Dendritic cell treated with granulocyte-macrophage colony-stimulating factor and Interleukin-4, amounts not matched to agents 40 ng/mL and 50 ng/mL, for 4 days (primary cell): ENCODE data around the gene GCC1.

Experiments
- H3K27ac Mint-ChIP-seq: one replicate; pipeline ENCODE4 v1.8.0; 2022; ENCODE audit warnings: mild to moderate bottlenecking, mixed read lengths
- H3K27me3 Mint-ChIP-seq: one replicate; pipeline ENCODE4 v1.8.0; 2022; ENCODE audit warnings: mild to moderate bottlenecking, mixed read lengths
- H3K36me3 Mint-ChIP-seq: one replicate; pipeline ENCODE4 v1.8.0; 2022; ENCODE audit warnings: low read depth, mixed read lengths
- H3K4me1 Mint-ChIP-seq: one replicate; pipeline ENCODE4 v1.8.0; 2022; ENCODE audit warnings: low read depth, mixed read lengths
- H3K4me3 Mint-ChIP-seq: one replicate; pipeline ENCODE4 v1.8.0; 2022; ENCODE audit warnings: mild to moderate bottlenecking, moderate library complexity, mixed read lengths
- H3K9me3 Mint-ChIP-seq: one replicate; pipeline ENCODE4 v1.8.0; 2022; ENCODE audit warnings: mixed read lengths
- intact Hi-C: fragments of 100-400 bp; cut with micrococcal nuclease; formaldehyde crosslinking; loops from one replicate; pipeline ENCODE4 v1.15.0; 2022

GCC1 gene

GRCh38 chr7:127608446-127608845 is 23.1 kb upstream of the GCC1 start:
- Mint-ChIP-seq H3K27ac (no peak overlapping the region), H3K4me1 (no peaks in the 10 kb centered on the region), H3K27me3 (peaks cover 6% of the 10 kb centered on the region), H3K9me3 (peaks cover 8% of the 10 kb centered on the region), H3K36me3 (no peaks in the 10 kb centered on the region), H3K4me3 (no peak overlapping the region)
- intact Hi-C loops, result no loop called here

GRCh38 chr7:127600885-127601284 is 15.5 kb upstream of the GCC1 start:
- Mint-ChIP-seq H3K4me3 (no peak overlapping the region), H3K27ac (no peak overlapping the region), H3K36me3 (no peaks in the 10 kb centered on the region), H3K4me1 (peaks cover 18% of the 10 kb centered on the region), H3K9me3 (no peaks in the 10 kb centered on the region), H3K27me3 (peaks cover 3% of the 10 kb centered on the region)
- intact Hi-C loops, result no loop called here

- H3K4me3 Mint-ChIP-seq, result no peak overlapping the region
- H3K4me1 Mint-ChIP-seq, result peaks cover 41% of the 10 kb centered on the region
- intact Hi-C loops, result no loop called here
- no peaks in the 10 kb centered on the region for H3K9me3 Mint-ChIP-seq
- H3K36me3 Mint-ChIP-seq, result no peaks in the 10 kb centered on the region
- no peak overlapping the region for H3K27ac Mint-ChIP-seq
- peaks cover 8% of the 10 kb centered on the region for H3K27me3 Mint-ChIP-seq
Observed at GRCh38 chr7:127598318-127598717, 12.9 kb upstream of the GCC1 start.

- Mint-ChIP-seq H3K4me1 (peaks cover 51% of the 10 kb centered on the region), H3K27ac (peak overlapping the region; percentile 47), H3K36me3 (peaks cover 14% of the 10 kb centered on the region), H3K9me3 (no peaks in the 10 kb centered on the region), H3K27me3 (peaks cover 7% of the 10 kb centered on the region), H3K4me3 (no peak overlapping the region)
- intact Hi-C loops, result no loop called here
Observed at GRCh38 chr7:127595737-127596136, 10.3 kb upstream of the GCC1 start.

GRCh38 chr7:127594490-127594889 is 9.1 kb upstream of the GCC1 start:
- Mint-ChIP-seq H3K4me1 (peaks cover 53% of the 10 kb centered on the region), H3K27me3 (peaks cover 7% of the 10 kb centered on the region), H3K4me3 (no peak overlapping the region), H3K36me3 (peaks cover 26% of the 10 kb centered on the region), H3K9me3 (no peaks in the 10 kb centered on the region), H3K27ac (peak overlapping the region; percentile 57)
- intact Hi-C loops, result no loop called here

GRCh38 chr7:127592550-127592949 is 7.2 kb upstream of the GCC1 start:
- peaks cover 62% of the 10 kb centered on the region for H3K4me1 Mint-ChIP-seq
- H3K27ac Mint-ChIP-seq, result no peak overlapping the region
- H3K9me3 Mint-ChIP-seq, result no peaks in the 10 kb centered on the region
- peaks cover 7% of the 10 kb centered on the region for H3K27me3 Mint-ChIP-seq
- H3K36me3 Mint-ChIP-seq, result peaks cover 34% of the 10 kb centered on the region
- intact Hi-C loops, result no loop called here
- no peak overlapping the region for H3K4me3 Mint-ChIP-seq

- intact Hi-C loops, result no loop called here
- Mint-ChIP-seq H3K9me3 (no peaks in the 10 kb centered on the region), H3K4me3 (no peak overlapping the region)
Observed at GRCh38 chr7:127591591-127591990, 6.2 kb upstream of the GCC1 start.

GRCh38 chr7:127591189-127591588 is 5.8 kb upstream of the GCC1 start:
- H3K4me1 Mint-ChIP-seq, result peaks cover 62% of the 10 kb centered on the region
- H3K27ac Mint-ChIP-seq, result no peak overlapping the region
- no peaks in the 10 kb centered on the region for H3K9me3 Mint-ChIP-seq
- H3K36me3 Mint-ChIP-seq, result peaks cover 34% of the 10 kb centered on the region
- H3K27me3 Mint-ChIP-seq, result peaks cover 7% of the 10 kb centered on the region
- intact Hi-C loops, result no loop called here
- H3K4me3 Mint-ChIP-seq, result no peak overlapping the region

More at GRCh38 chr7:127591591-127591990, 6.2 kb upstream of the GCC1 start:
- Mint-ChIP-seq H3K36me3 (peaks cover 34% of the 10 kb centered on the region), H3K4me1 (peaks cover 62% of the 10 kb centered on the region), H3K27me3 (peaks cover 7% of the 10 kb centered on the region), H3K27ac (no peak overlapping the region)

- Mint-ChIP-seq H3K9me3 (no peaks in the 10 kb centered on the region), H3K27me3 (no peaks in the 10 kb centered on the region), H3K4me3 (peak overlapping the region; percentile 46), H3K36me3 (peaks cover 41% of the 10 kb centered on the region), H3K27ac (no peak overlapping the region), H3K4me1 (peaks cover 50% of the 10 kb centered on the region)
- intact Hi-C loops, result loop anchor here (2.0 to 5.0 kb wide), 2 partner anchors 197 to 752 kb away; partner anchors contain the start of genes RBM28 and ZNF800
Observed at GRCh38 chr7:127589896-127590295, 4.5 kb upstream of the GCC1 start.

GRCh38 chr7:127588697-127589482 is 3.5 kb upstream of the GCC1 start:
- no peaks in the 10 kb centered on the region for H3K9me3 Mint-ChIP-seq
- peaks cover 50% of the 10 kb centered on the region for H3K4me1 Mint-ChIP-seq
- intact Hi-C loops, result loop anchor here (1.0 to 5.0 kb wide), 3 partner anchors 63 to 753 kb away; partner anchors contain the start of genes RBM28, SND1 and ZNF800

GRCh38 chr7:127588019-127588696 is 2.8 kb upstream of the GCC1 start, which contains the start of gene ARF5:
TSS of gene ARF5 (plus strand) at chr7:127588411. CDS start at chr7:127588499, 88 bp downstream.
- Mint-ChIP-seq H3K9me3 (no peaks in the 10 kb centered on the region), H3K36me3 (peaks cover 49% of the 10 kb centered on the region), H3K4me1 (peaks cover 55% of the 10 kb centered on the region), H3K27ac (peak within 1 kb of the TSS; percentile 80), H3K27me3 (no peaks in the 10 kb centered on the region), H3K4me3 (peak within 1 kb of the TSS; percentile 93)
- intact Hi-C loops, result loop anchor here (1.0 to 5.0 kb wide), 3 partner anchors 64 to 754 kb away; partner anchors contain the start of genes RBM28, SND1 and ZNF800

More at GRCh38 chr7:127588697-127589482, 3.5 kb upstream of the GCC1 start:
- Mint-ChIP-seq H3K36me3 (peaks cover 42% of the 10 kb centered on the region), H3K27ac (peak overlapping the region; percentile 80), H3K27me3 (no peaks in the 10 kb centered on the region), H3K4me3 (peak overlapping the region; percentile 93)

GRCh38 chr7:127587663-127588018 is 2.2 kb upstream of the GCC1 start:
- peaks cover 54% of the 10 kb centered on the region for H3K36me3 Mint-ChIP-seq
- H3K4me3 Mint-ChIP-seq, result peak overlapping the region; percentile 76
- H3K4me1 Mint-ChIP-seq, result peaks cover 55% of the 10 kb centered on the region
- H3K9me3 Mint-ChIP-seq, result no peaks in the 10 kb centered on the region
- peak overlapping the region; percentile 80 for H3K27ac Mint-ChIP-seq
- intact Hi-C loops, result loop anchor here (1.0 to 5.0 kb wide), 3 partner anchors 65 to 755 kb away; partner anchors contain the start of genes RBM28, SND1 and ZNF800
- H3K27me3 Mint-ChIP-seq, result no peaks in the 10 kb centered on the region

- H3K4me1 Mint-ChIP-seq, result peaks cover 61% of the 10 kb centered on the region
- H3K27ac Mint-ChIP-seq, result peak overlapping the region; percentile 95
- no peaks in the 10 kb centered on the region for H3K9me3 Mint-ChIP-seq
- no peaks in the 10 kb centered on the region for H3K27me3 Mint-ChIP-seq
- H3K36me3 Mint-ChIP-seq, result peaks cover 59% of the 10 kb centered on the region
- intact Hi-C loops, result loop anchor here (5.0 kb wide), 1 partner anchor 756 kb away; the partner anchor contains the start of gene RBM28
- no peak overlapping the region for H3K4me3 Mint-ChIP-seq
Observed at GRCh38 chr7:127586346-127586745, 950 bp upstream of the GCC1 start.

GRCh38 chr7:127584648-127585043 is 750 bp downstream of the GCC1 start:
- intact Hi-C loops, result loop anchor here (1.0 to 5.0 kb wide), 2 partner anchors 67 to 758 kb away; partner anchors contain the start of gene RBM28
- H3K4me3 Mint-ChIP-seq, result peak overlapping the region; percentile 95
- peak overlapping the region; percentile 95 for H3K27ac Mint-ChIP-seq
- no peaks in the 10 kb centered on the region for H3K9me3 Mint-ChIP-seq
- no peaks in the 10 kb centered on the region for H3K27me3 Mint-ChIP-seq
- H3K4me1 Mint-ChIP-seq, result peaks cover 54% of the 10 kb centered on the region
- H3K36me3 Mint-ChIP-seq, result peaks cover 52% of the 10 kb centered on the region
